Endothelial cell of umbilical vein (primary cell): Measurements from ENCODE around the gene PSMB3. TPM values are rescaled to one million over a fixed set of nuclear protein-coding genes. Genes with fewer than 3 reads are reported as not detected.

Experiments used
- BruUV-seq: library from RNA; stranded (reverse); fragments of 400-500 nt; replicated peaks from 2 replicates; lab custom pipeline; 2021; lab: Mats Ljungman, UMichigan
- CTCF ChIA-PET: fragments of 300-600, 350-600 bp; sonication (Branson Sonifier 250); formaldehyde crosslinking; loops from one replicate; lab custom pipeline; 2021; ENCODE audit warnings: antibody characterized with exemption, inconsistent platforms; lab: Charles Lee
- POLR2A ChIA-PET: fragments of 300-600, 350-600 bp; sonication (Branson Sonifier 250); formaldehyde crosslinking; loops from one replicate; lab custom pipeline; 2021; ENCODE audit warnings: antibody characterized with exemption, inconsistent platforms; lab: Charles Lee
- DNase-seq: peaks from one replicate; pipeline ENCODE4 v3.0.0-alpha.2; 2011; ENCODE audit warnings: low read depth, low spot score
- FAIRE-seq: peaks from 2 replicates; lab custom pipeline; 2011; peaks lifted over from hg19 to GRCh38; lab: Jason Lieb, UNC
- H2AFZ ChIP-seq: 2 replicates; pipeline ENCODE4 v1.6.0; 2012; ENCODE audit warnings: low read depth, low read length, control low read depth, inconsistent platforms
- H3K27ac ChIP-seq: 2 replicates; pipeline ENCODE4 v1.5.1; 2011; ENCODE audit warnings: low read depth, mild to moderate bottlenecking, control low read depth, low read length, moderate library complexity; ENCODE audit not compliant: insufficient read depth
- H3K27me3 ChIP-seq, 2 experiments: 2 replicates each; pipeline versions ENCODE4 v1.6.0 to v1.6.1; 2011; ENCODE audit warnings: low read length in 2 of 2, mixed read lengths in 1 of 2; ENCODE audit not compliant: control insufficient read depth in 2 of 2, insufficient read depth in 2 of 2
- H3K36me3 ChIP-seq, 2 experiments: 2 replicates in 1 of 2; 3 replicates in 1 of 2; pipeline ENCODE4 v1.5.1; 2011; ENCODE audit warnings: low read length in 2 of 2, mild to moderate bottlenecking in 1 of 2, moderate library complexity in 1 of 2; ENCODE audit not compliant: control insufficient read depth in 2 of 2, insufficient read depth in 2 of 2; ENCODE audit errors: extremely low read depth in 1 of 2
- H3K4me1 ChIP-seq: 3 replicates; pipeline ENCODE4 v1.5.1; 2011; ENCODE audit warnings: mild to moderate bottlenecking, low read length; ENCODE audit not compliant: control insufficient read depth, insufficient read depth; ENCODE audit errors: extremely low read depth
- H3K4me2 ChIP-seq: 2 replicates; pipeline ENCODE4 v1.6.1; 2011; ENCODE audit warnings: low read length, control low read depth, mixed read lengths; ENCODE audit not compliant: insufficient read depth
- H3K4me3 ChIP-seq, 3 experiments: fragments of 200-600 bp in 1 of 3; sonication (generic), shearing (Covaris generic) in 1 of 3; replicated peaks in 1 of 3; 2 replicates each; pipeline ENCODE4 v1.5.1; 2011 to 2016; ENCODE audit warnings: control low read depth in 3 of 3, low read length in 3 of 3, mild to moderate bottlenecking in 2 of 3, inconsistent platforms in 1 of 3, low read depth in 1 of 3, moderate library complexity in 1 of 3; ENCODE audit not compliant: insufficient read depth in 1 of 3
- H3K79me2 ChIP-seq: 2 replicates; pipeline ENCODE4 v1.6.0; 2012; ENCODE audit warnings: low read length, inconsistent platforms; ENCODE audit not compliant: control insufficient read depth, insufficient read depth
- H3K9ac ChIP-seq: replicated peaks from 2 replicates; pipeline ENCODE3; 2011; ENCODE audit warnings: low read length, control low read depth; ENCODE audit not compliant: insufficient read depth; ENCODE audit errors: extremely low read depth
- H3K9me1 ChIP-seq: replicated peaks from 3 replicates; pipeline ENCODE4 v1.6.0; 2011; ENCODE audit warnings: mild to moderate bottlenecking, low read length; ENCODE audit not compliant: control insufficient read depth, insufficient read depth; ENCODE audit errors: extremely low read depth
- H3K9me3 ChIP-seq: replicated peaks from 2 replicates; pipeline ENCODE4 v1.5.1; 2012; ENCODE audit warnings: low read length, inconsistent platforms; ENCODE audit not compliant: control insufficient read depth, insufficient read depth
- H4K20me1 ChIP-seq: replicated peaks from 2 replicates; pipeline ENCODE3; 2011; ENCODE audit warnings: mild to moderate bottlenecking, low read length; ENCODE audit not compliant: control insufficient read depth, insufficient read depth; ENCODE audit errors: extremely low read depth
- CTCF ChIP-seq, 2 donors: IDR thresholded peaks; 1 replicate in 1 of 2; 2 replicates in 1 of 2; pipeline ENCODE4 v1.5.1; 2011; ENCODE audit warnings: low read length in 2 of 2, mild to moderate bottlenecking in 2 of 2, moderate library complexity in 2 of 2, control low read depth in 1 of 2, inconsistent platforms in 1 of 2, low read depth in 1 of 2; ENCODE audit not compliant: insufficient read depth in 1 of 2; ENCODE audit errors: extremely low read depth in 1 of 2
- EZH2 ChIP-seq: IDR thresholded peaks from 2 replicates; pipeline ENCODE4 v1.6.1; 2012; ENCODE audit warnings: borderline replicate concordance, low read depth, mild to moderate bottlenecking, moderate library complexity, low read length, inconsistent platforms; ENCODE audit not compliant: severe bottlenecking
- FOS ChIP-seq: IDR thresholded peaks from 2 replicates; pipeline ENCODE4 v1.6.1; 2011; ENCODE audit warnings: mild to moderate bottlenecking, low read length, moderate library complexity, borderline replicate concordance; ENCODE audit not compliant: insufficient read depth
- GATA2 ChIP-seq: IDR thresholded peaks from 2 replicates; pipeline ENCODE4 v1.7.0; 2011; ENCODE audit warnings: low read depth, mild to moderate bottlenecking, moderate library complexity, mixed read lengths, low read length; ENCODE audit not compliant: insufficient read length, insufficient read depth
- JUN ChIP-seq: IDR thresholded peaks from 2 replicates; pipeline ENCODE4 v1.6.1; 2011; ENCODE audit warnings: borderline replicate concordance, low read depth; ENCODE audit not compliant: insufficient read length, insufficient read depth
- MAX ChIP-seq: IDR thresholded peaks from 2 replicates; pipeline ENCODE4 v1.6.1; 2011; ENCODE audit not compliant: insufficient read depth, insufficient read length
- MYC ChIP-seq: IDR thresholded peaks from one replicate; pipeline ENCODE4 v1.6.1; 2011; ENCODE audit warnings: mild to moderate bottlenecking, low read depth, low read length
- POLR2A ChIP-seq: IDR thresholded peaks from 2 replicates; pipeline ENCODE4 v1.6.1; 2012; ENCODE audit warnings: low read depth, mild to moderate bottlenecking, control low read depth, low read length
- POLR2AphosphoS5 ChIP-seq: IDR thresholded peaks from 2 replicates; pipeline ENCODE4 v1.6.1; 2012; ENCODE audit warnings: low read depth, mild to moderate bottlenecking, control low read depth, low read length, moderate library complexity; ENCODE audit not compliant: insufficient read depth
- dilution Hi-C: fragments of 300-500 bp; cut with MboI; formaldehyde crosslinking; loops from one replicate; pipeline ENCODE4 v1.15.0; 2019; ENCODE audit warnings: low sequenced_read_pairs; ENCODE audit not compliant: extremely low pct_ligation_motif_present
- intact Hi-C: fragments of 100-400 bp; cut with micrococcal nuclease; formaldehyde crosslinking; loops from one replicate; pipeline ENCODE4 v1.10.0; 2022
- polyA plus RNA-seq, 4 experiments: library from polyadenylated mRNA; depleted of rRNA in 3 of 4; stranded (reverse) in 3 of 4; unstranded in 1 of 4; fragments of >200 nt; gene quantifications; 2 replicates each; pipeline versions ENCODE4 v1.2.1 to v1.2.3, GENCODE V29; 2011 to 2012; ENCODE audit warnings: missing spikeins in 1 of 4
- total RNA-seq: library from RNA; stranded (reverse); gene quantifications from 2 replicates; pipeline ENCODE4 v1.2.3, GENCODE V29; 2021

The PSMB3 gene
- total and polyA plus RNA-seq, 2 donors (not counting 3 experiments of a cell fraction or from before 2014, with no cell fraction given): 213 to 685 TPM

GRCh38 chr17:38745545-38745944 is 7.0 kb upstream of the PSMB3 start:
- Histone ChIP-seq H3K9me3 (no peaks in the 10 kb centered on the region), H3K79me2 (peaks cover 77% of the 10 kb centered on the region), H2AFZ (no peak overlapping the region), H3K4me1 (peaks cover 47% of the 10 kb centered on the region), H3K9me1 (no peaks in the 10 kb centered on the region), H3K36me3 (no peaks in the 10 kb centered on the region), H3K27me3 (no peaks in the 10 kb centered on the region), H3K4me3 (no peak overlapping the region), H3K4me2 (no peak overlapping the region), H4K20me1 (peaks cover 2% of the 10 kb centered on the region), H3K9ac (no peak overlapping the region), H3K27ac (no peak overlapping the region)
- BruUV-seq: no TSS peak
- ChIA-PET POLR2A (no interaction called here), CTCF (interaction anchor here (1.1 to 3.8 kb wide), 3 partner anchors 10 to 188 kb away, joined by 3 to 24 read pairs (median 7); partner anchors contain the start of gene CISD3)
- intact Hi-C loops: no loop called here
- dilution Hi-C loops: no loop called here
- DNase-seq (no peak), FAIRE-seq (no peak)
- TF ChIP-seq GATA2: no peak
- TF ChIP-seq POLR2AphosphoS5: no peak
- TF ChIP-seq MYC: no peak
- TF ChIP-seq POLR2A: no peak
- TF ChIP-seq EZH2: no peak
- no peak for TF ChIP-seq MAX
- TF ChIP-seq FOS: no peak
- TF ChIP-seq JUN: no peak
- TF ChIP-seq CTCF (IDR thresholded peaks at IDR 0.05; ENCODE audit: extremely low read depth in 1 of 2, insufficient read depth in 1 of 2, low read depth in 1 of 2, low read length in 2 of 2): no peak
